T-helper 2 cell treated with Interferon-gamma antibody and Interleukin-4, amounts not matched to agents 5 μg/mL and 100 μg/mL, for 36 hours (primary cell): ENCODE results near the gene KLF5.
"Not testable (repeated sequence)": the region's sequence is repeated elsewhere in the genome, so short reads cannot be mapped to it uniquely, and the experiment has no call there.

ENCODE experiments used
- DNase-seq: peaks from one replicate; pipeline ENCODE4 v3.0.0; 2021; ENCODE audit warnings: low spot score
- H3K27ac Mint-ChIP-seq: one replicate; pipeline ENCODE4 v1.8.0; 2021; ENCODE audit warnings: mild to moderate bottlenecking, mixed read lengths
- H3K27me3 Mint-ChIP-seq: one replicate; pipeline ENCODE4 v1.8.0; 2021; ENCODE audit warnings: low read depth, mixed read lengths
- H3K36me3 Mint-ChIP-seq: one replicate; pipeline ENCODE4 v1.8.0; 2021; ENCODE audit warnings: low read depth, mixed read lengths
- H3K4me1 Mint-ChIP-seq: one replicate; pipeline ENCODE4 v1.8.0; 2021; ENCODE audit warnings: low read depth, mixed read lengths
- H3K4me3 Mint-ChIP-seq: one replicate; pipeline ENCODE4 v1.8.0; 2022; ENCODE audit warnings: mild to moderate bottlenecking, moderate library complexity, mixed read lengths
- H3K9me3 Mint-ChIP-seq: one replicate; pipeline ENCODE4 v1.8.0; 2021; ENCODE audit warnings: mixed read lengths

Gene KLF5

DNA sequence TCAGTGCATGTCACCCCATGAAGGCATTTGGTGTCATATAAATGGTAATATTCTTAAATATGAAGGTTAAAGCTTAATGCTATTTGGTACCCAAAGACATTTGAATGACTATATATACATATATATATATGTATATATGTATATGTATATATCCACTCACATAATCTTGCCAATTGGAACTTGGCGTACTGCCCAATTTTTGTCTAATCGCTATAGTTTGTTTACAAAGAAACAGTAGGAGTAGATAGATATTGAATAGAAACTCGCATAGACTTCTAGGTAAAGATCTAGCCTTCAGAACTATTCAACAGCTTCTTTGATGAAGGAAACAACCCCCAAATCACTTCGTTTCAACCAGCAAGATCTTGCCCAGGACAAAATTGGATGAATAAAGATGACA, 24.1 kb downstream of the KLF5 start:
- no peak overlapping the region for H3K4me3 Mint-ChIP-seq
- H3K9me3 Mint-ChIP-seq: peaks cover 9% of the 10 kb centered on the region
- no peaks in the 10 kb centered on the region for H3K36me3 Mint-ChIP-seq
- no peak for DNase-seq
- no peaks in the 10 kb centered on the region for H3K27me3 Mint-ChIP-seq
- H3K4me1 Mint-ChIP-seq: no peaks in the 10 kb centered on the region
- H3K27ac Mint-ChIP-seq: no peak overlapping the region

- Mint-ChIP-seq H3K36me3 (no peaks in the 10 kb centered on the region), H3K9me3 (peaks cover 9% of the 10 kb centered on the region), H3K4me3 (no peak overlapping the region), H3K27me3 (no peaks in the 10 kb centered on the region), H3K27ac (no peak overlapping the region), H3K4me1 (peaks cover 9% of the 10 kb centered on the region)
- no peak for DNase-seq
Measured at GRCh38 chr13:73088332-73088935, 29.6 kb downstream of the KLF5 start.

DNA sequence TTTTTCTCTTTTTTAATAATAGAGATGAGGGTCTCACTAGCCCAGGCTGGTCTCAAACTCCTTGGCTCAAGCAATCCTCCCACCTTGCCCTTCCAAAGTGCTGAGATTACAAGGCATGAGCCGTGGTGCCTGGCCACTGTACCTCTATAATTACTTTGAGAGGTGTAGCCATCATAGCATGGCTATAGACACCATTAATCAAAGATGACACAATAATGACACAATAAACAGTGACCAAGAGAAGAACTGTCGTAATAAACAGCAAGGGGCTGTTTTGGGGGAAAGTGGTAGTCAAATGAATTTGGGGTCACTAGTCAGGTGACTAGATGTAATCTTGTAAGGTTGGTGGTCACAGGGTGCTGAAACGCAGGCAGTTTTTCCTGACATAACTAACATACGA, 30.4 kb downstream of the KLF5 start:
- Mint-ChIP-seq H3K4me3 (no peak overlapping the region), H3K9me3 (peaks cover 9% of the 10 kb centered on the region), H3K36me3 (no peaks in the 10 kb centered on the region), H3K4me1 (peaks cover 9% of the 10 kb centered on the region), H3K27ac (no peak overlapping the region), H3K27me3 (no peaks in the 10 kb centered on the region)
- DNase-seq: no peak

DNA sequence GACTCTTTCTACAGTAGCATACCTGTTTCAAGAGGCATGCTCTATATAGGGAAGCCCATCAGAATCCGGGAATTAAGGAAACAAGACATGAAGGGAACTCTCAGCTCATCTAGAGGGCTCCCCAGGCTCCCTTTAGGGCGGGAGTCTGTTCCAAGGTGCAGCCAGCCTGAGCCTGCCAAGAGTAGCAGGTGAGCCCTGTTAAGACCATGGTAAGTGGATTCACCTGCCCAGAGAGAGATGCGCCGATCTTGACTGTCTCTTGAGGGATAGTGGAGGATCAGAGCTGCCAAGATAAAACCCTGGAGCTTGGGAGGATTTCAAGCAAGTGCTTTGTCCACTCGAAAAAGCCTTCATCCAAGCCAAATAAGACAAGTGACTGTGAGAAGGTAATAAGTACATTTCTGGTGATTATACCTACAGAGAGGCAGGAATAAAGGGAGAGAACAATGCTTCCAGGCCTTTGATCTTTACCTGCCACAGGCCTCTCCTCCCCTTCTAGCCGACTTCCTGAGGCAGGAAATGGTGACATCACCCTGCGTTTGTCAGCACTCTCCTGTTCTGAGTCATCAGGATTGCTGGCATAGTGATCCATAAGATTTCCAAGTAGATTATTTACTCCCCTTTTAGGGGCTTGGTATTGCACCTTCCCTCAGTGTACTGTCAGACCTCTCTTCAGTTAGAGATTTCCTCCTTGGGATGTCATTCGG, 31.5 kb downstream of the KLF5 start:
- peaks cover 9% of the 10 kb centered on the region for H3K9me3 Mint-ChIP-seq

DNA sequence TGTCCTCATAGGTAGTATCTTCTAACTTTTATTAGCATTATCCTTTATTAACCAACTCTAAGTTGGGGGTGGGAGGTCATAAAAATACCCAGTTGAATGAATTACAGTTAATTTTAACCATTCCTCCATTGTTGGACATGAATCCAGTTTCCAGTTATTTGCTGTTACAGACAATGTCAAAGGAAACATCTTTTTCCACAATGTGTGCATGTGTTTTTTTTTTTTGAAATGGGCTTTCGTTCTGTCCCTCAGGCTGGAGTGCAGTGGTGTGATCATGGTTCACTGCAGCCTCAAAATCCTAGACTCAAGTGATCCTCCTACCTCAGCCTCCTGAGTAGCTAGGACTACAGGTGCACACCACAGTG, 32.0 kb downstream of the KLF5 start:
- peaks cover 9% of the 10 kb centered on the region for H3K4me1 Mint-ChIP-seq
- no peaks in the 10 kb centered on the region for H3K27me3 Mint-ChIP-seq

More for the DNA sequence above, 31.5 kb downstream of the KLF5 start:
- Mint-ChIP-seq H3K4me1 (peaks cover 9% of the 10 kb centered on the region), H3K4me3 (no peak overlapping the region), H3K27ac (no peak overlapping the region), H3K36me3 (no peaks in the 10 kb centered on the region), H3K27me3 (no peaks in the 10 kb centered on the region)
- DNase-seq: no peak

GRCh38 chr13:73092829-73093228, 34.0 kb downstream of the KLF5 start:
- Mint-ChIP-seq H3K4me1 (peaks cover 9% of the 10 kb centered on the region), H3K4me3 (no peak overlapping the region), H3K36me3 (no peaks in the 10 kb centered on the region), H3K27ac (no peak overlapping the region), H3K27me3 (no peaks in the 10 kb centered on the region), H3K9me3 (no peaks in the 10 kb centered on the region)
- DNase-seq: no peak

More for the DNA sequence above, 32.0 kb downstream of the KLF5 start:
- Mint-ChIP-seq H3K36me3 (no peaks in the 10 kb centered on the region), H3K27ac (no peak overlapping the region), H3K9me3 (peaks cover 9% of the 10 kb centered on the region), H3K4me3 (no peak overlapping the region)
- no peak for DNase-seq

DNA sequence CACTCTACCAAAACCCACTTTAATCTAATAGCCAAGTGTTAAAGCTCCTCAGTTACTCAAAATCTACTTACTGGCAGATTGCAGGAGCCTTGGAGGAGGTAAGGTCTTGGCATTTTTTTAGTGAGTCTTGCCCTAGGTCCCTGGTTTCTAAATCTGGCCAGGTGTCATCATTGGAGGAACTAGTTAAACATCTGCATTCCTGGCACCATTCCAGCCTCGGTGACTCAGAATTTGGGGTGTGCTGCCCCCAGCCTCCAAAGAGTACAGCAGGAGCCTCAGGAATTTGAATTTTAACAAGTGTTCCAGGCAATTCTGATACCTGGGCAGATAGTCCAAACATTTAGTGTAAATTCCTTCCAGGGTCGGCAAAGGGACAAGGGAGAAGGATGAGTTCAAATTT, 37.4 kb downstream of the KLF5 start:
- H3K4me3 Mint-ChIP-seq: no peak overlapping the region
- peaks cover 1% of the 10 kb centered on the region for H3K4me1 Mint-ChIP-seq
- H3K27ac Mint-ChIP-seq: no peak overlapping the region
- peaks cover 4% of the 10 kb centered on the region for H3K9me3 Mint-ChIP-seq
- H3K27me3 Mint-ChIP-seq: no peaks in the 10 kb centered on the region
- no peaks in the 10 kb centered on the region for H3K36me3 Mint-ChIP-seq
- DNase-seq: no peak

GRCh38 chr13:73096638-73097037, 37.8 kb downstream of the KLF5 start:
- Mint-ChIP-seq H3K4me1 (peaks cover under 1% of the 10 kb centered on the region), H3K36me3 (no peaks in the 10 kb centered on the region), H3K9me3 (peaks cover 4% of the 10 kb centered on the region), H3K4me3 (no peak overlapping the region), H3K27me3 (no peaks in the 10 kb centered on the region), H3K27ac (no peak overlapping the region)
- no peak for DNase-seq

DNA sequence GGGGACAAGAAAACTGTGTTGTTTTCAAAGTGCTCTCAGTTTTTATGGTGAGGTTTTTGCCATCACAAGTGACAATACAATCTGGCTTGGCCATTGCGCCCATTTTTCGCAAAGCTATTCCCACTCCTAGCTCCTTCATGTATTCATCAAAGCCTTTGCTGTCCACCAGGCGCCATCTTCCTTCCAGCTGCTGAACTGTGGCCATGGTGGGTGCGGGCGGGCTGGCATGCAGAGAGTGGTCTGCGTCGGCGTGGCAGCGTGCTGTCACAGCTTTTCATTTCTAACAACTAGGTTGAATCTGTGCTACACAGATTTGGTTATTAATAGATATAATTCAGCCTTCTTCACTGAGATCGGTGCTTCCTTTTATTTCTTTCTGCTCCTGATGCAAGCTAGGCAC, 42.0 kb downstream of the KLF5 start:
- not testable (repeated sequence) for H3K36me3 Mint-ChIP-seq, H3K27ac Mint-ChIP-seq, H3K27me3 Mint-ChIP-seq, DNase-seq, H3K4me3 Mint-ChIP-seq, H3K4me1 Mint-ChIP-seq, H3K9me3 Mint-ChIP-seq

- peaks cover 4% of the 10 kb centered on the region for H3K9me3 Mint-ChIP-seq
- no peaks in the 10 kb centered on the region for H3K36me3 Mint-ChIP-seq
- no peaks in the 10 kb centered on the region for H3K4me1 Mint-ChIP-seq
- H3K27me3 Mint-ChIP-seq: no peaks in the 10 kb centered on the region
- no peak overlapping the region for H3K27ac Mint-ChIP-seq
- DNase-seq: no peak
- H3K4me3 Mint-ChIP-seq: no peak overlapping the region
Measured at GRCh38 chr13:73101351-73102007, 42.7 kb downstream of the KLF5 start.

- Mint-ChIP-seq H3K4me1 (no peaks in the 10 kb centered on the region), H3K27me3 (no peaks in the 10 kb centered on the region), H3K27ac (no peak overlapping the region), H3K9me3 (peaks cover 4% of the 10 kb centered on the region), H3K36me3 (no peaks in the 10 kb centered on the region), H3K4me3 (no peak overlapping the region)
- no peak for DNase-seq
Measured at GRCh38 chr13:73103238-73103637, 44.4 kb downstream of the KLF5 start.

GRCh38 chr13:73106513-73107178, 47.8 kb downstream of the KLF5 start:
- no peaks in the 10 kb centered on the region for H3K36me3 Mint-ChIP-seq
- H3K4me3 Mint-ChIP-seq: no peak overlapping the region
- no peak overlapping the region for H3K27ac Mint-ChIP-seq
- H3K4me1 Mint-ChIP-seq: no peaks in the 10 kb centered on the region
- DNase-seq: no peak
- H3K9me3 Mint-ChIP-seq: no peaks in the 10 kb centered on the region
- peaks cover 4% of the 10 kb centered on the region for H3K27me3 Mint-ChIP-seq

DNA sequence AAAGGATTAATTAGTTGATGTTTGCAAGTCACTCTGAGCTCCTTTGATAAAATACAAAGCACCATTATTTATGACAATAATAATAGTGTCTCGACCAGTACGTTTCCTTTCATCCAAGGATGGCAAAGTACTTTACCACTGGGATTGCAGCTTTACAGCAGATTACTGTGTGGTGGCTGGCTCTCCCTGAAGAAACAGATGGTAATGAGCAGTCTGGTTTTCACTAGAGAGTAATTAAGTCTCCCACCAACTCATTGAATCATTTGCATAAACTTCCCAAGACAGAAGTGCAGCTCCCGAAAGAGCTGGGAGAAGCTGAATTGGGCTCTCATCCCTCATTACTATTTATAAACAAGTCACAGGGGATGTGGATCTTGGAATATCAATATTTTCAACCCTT, 48.7 kb downstream of the KLF5 start:
- no peak overlapping the region for H3K27ac Mint-ChIP-seq
- no peaks in the 10 kb centered on the region for H3K4me1 Mint-ChIP-seq
- no peaks in the 10 kb centered on the region for H3K9me3 Mint-ChIP-seq
- no peak for DNase-seq
- peaks cover 4% of the 10 kb centered on the region for H3K27me3 Mint-ChIP-seq
- no peak overlapping the region for H3K4me3 Mint-ChIP-seq
- no peaks in the 10 kb centered on the region for H3K36me3 Mint-ChIP-seq

- H3K4me3 Mint-ChIP-seq: no peak overlapping the region
- no peak overlapping the region for H3K27ac Mint-ChIP-seq
- no peak for DNase-seq
- no peaks in the 10 kb centered on the region for H3K36me3 Mint-ChIP-seq
- peaks cover 4% of the 10 kb centered on the region for H3K27me3 Mint-ChIP-seq
- no peaks in the 10 kb centered on the region for H3K4me1 Mint-ChIP-seq
- no peaks in the 10 kb centered on the region for H3K9me3 Mint-ChIP-seq
Measured at GRCh38 chr13:73107970-73108369, 49.2 kb downstream of the KLF5 start.
